SK-N-SH (cell line): ENCODE measurements around the gene DNAH14.

Experiments used
- EZH2phosphoT487 ChIP-seq: fragments of 200-600 bp; sonication (generic); IDR thresholded peaks from 2 replicates; pipeline ENCODE4 v1.6.1; 2017; ENCODE audit warnings: low read depth, mixed run types, mild to moderate bottlenecking, antibody characterized with exemption, moderate library complexity, borderline replicate concordance
- FOXM1 ChIP-seq: IDR thresholded peaks from 2 replicates; pipeline ENCODE4 v1.4.0; 2012; ENCODE audit warnings: low read depth, mild to moderate bottlenecking
- GABPA ChIP-seq: IDR thresholded peaks from 2 replicates; pipeline ENCODE4 v1.4.0; 2012; ENCODE audit warnings: low read depth, mild to moderate bottlenecking
- JUND ChIP-seq: IDR thresholded peaks from 2 replicates; pipeline ENCODE4 v1.4.0; 2012
- MXI1 ChIP-seq: IDR thresholded peaks from 2 replicates; pipeline ENCODE4 v1.6.1; 2012; ENCODE audit warnings: mild to moderate bottlenecking, low read depth, low read length, improper control_type of control experiment
- POLR2AphosphoS5 ChIP-seq: IDR thresholded peaks from 2 replicates; pipeline ENCODE4 v1.6.1; 2012; ENCODE audit warnings: low read depth, low read length
- TAF1 ChIP-seq: IDR thresholded peaks from 2 replicates; pipeline ENCODE4 v1.6.1; 2012; ENCODE audit warnings: low read depth, mild to moderate bottlenecking, low read length, moderate library complexity, borderline replicate concordance
- YY1 ChIP-seq: IDR thresholded peaks from 2 replicates; pipeline ENCODE4 v1.4.0; 2012; ENCODE audit warnings: low read depth, mild to moderate bottlenecking
- TF ChIP-seq, protein P1 (sequence below): fragments of 200-600 bp; sonication (generic); IDR thresholded peaks from 2 replicates; pipeline ENCODE4 v1.6.1; 2017; ENCODE audit warnings: antibody characterized with exemption, mild to moderate bottlenecking, moderate library complexity
- TF ChIP-seq, protein P2 (sequence below): IDR thresholded peaks from 2 replicates; pipeline ENCODE4 v1.4.0; 2012; ENCODE audit warnings: low read depth
- TF ChIP-seq, protein P3 (sequence below): fragments of 150-350 bp; IDR thresholded peaks from 2 replicates; pipeline ENCODE4 v1.6.1; 2017; ENCODE audit warnings: antibody characterized with exemption, low read length, low read depth, borderline replicate concordance

DNA sequence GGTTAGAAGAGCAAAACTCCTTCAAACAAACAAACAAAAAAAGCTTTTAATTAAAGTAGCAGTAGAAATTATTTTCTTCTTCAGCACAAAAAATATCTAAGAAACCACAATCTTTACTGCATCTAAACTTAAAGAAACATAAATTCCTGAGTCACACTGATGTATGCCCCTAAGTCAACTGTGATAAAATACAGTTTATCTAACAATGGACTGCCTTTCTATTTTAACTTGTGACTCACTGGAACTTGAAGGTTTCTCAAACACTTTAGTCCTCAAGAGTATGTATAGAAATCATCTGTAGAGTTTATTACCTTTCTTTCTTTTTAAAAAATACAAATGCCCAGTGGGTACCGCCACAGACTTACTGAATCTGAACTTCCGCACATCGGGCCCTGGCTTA, 412.2 kb downstream of the DNAH14 start:
- no peak for TF ChIP-seq MXI1
- TF ChIP-seq, protein P1, sequence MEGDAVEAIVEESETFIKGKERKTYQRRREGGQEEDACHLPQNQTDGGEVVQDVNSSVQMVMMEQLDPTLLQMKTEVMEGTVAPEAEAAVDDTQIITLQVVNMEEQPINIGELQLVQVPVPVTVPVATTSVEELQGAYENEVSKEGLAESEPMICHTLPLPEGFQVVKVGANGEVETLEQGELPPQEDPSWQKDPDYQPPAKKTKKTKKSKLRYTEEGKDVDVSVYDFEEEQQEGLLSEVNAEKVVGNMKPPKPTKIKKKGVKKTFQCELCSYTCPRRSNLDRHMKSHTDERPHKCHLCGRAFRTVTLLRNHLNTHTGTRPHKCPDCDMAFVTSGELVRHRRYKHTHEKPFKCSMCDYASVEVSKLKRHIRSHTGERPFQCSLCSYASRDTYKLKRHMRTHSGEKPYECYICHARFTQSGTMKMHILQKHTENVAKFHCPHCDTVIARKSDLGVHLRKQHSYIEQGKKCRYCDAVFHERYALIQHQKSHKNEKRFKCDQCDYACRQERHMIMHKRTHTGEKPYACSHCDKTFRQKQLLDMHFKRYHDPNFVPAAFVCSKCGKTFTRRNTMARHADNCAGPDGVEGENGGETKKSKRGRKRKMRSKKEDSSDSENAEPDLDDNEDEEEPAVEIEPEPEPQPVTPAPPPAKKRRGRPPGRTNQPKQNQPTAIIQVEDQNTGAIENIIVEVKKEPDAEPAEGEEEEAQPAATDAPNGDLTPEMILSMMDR: no peak
- TF ChIP-seq POLR2AphosphoS5: no peak
- no peak for TF ChIP-seq EZH2phosphoT487
- TF ChIP-seq FOXM1: no peak
- TF ChIP-seq JUND: no peak
- TF ChIP-seq YY1: no peak
- no peak for TF ChIP-seq TAF1
- TF ChIP-seq, protein P2, sequence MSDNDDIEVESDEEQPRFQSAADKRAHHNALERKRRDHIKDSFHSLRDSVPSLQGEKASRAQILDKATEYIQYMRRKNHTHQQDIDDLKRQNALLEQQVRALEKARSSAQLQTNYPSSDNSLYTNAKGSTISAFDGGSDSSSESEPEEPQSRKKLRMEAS: no peak
- TF ChIP-seq, protein P3, sequence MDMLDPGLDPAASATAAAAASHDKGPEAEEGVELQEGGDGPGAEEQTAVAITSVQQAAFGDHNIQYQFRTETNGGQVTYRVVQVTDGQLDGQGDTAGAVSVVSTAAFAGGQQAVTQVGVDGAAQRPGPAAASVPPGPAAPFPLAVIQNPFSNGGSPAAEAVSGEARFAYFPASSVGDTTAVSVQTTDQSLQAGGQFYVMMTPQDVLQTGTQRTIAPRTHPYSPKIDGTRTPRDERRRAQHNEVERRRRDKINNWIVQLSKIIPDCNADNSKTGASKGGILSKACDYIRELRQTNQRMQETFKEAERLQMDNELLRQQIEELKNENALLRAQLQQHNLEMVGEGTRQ: no peak
- no peak for TF ChIP-seq GABPA
